GM19099 (cell line): Measurements from ENCODE around the gene C2CD5.

Experiments used
- POLR2A ChIP-seq: IDR thresholded peaks from 3 replicates; pipeline ENCODE4 v1.6.1; 2011; ENCODE audit warnings: low read depth; ENCODE audit not compliant: insufficient read length; ENCODE audit errors: extremely low read depth

Gene C2CD5

DNA sequence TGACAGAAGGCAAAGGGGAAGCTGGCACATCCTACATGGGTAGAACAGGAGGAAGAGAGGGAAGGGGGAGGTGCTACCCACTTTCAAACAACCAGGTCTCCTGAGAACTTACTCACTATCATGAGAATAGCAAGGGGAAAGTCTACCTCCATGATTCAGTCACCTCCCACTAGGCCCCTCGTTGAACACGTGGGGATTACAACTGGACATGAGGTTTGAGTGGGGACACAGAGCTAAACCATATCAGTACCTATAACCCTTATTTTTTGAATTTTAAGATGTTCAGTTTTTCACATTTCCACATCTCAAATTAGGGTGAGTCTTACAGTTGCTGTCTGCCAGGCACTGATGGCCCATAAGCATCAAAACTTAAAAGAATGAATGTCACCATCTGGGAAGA is 129.6 kb downstream of the C2CD5 start:
- TF ChIP-seq POLR2A = no peak

- TF ChIP-seq POLR2A = no peak
Observed at GRCh38 chr12:22413592-22413991, 130.8 kb downstream of the C2CD5 start.

- no peak for TF ChIP-seq POLR2A
Observed at GRCh38 chr12:22412581-22412980, 131.8 kb downstream of the C2CD5 start.

- no peak for TF ChIP-seq POLR2A
Observed at GRCh38 chr12:22410486-22410885, 133.9 kb downstream of the C2CD5 start.

- TF ChIP-seq POLR2A = no peak
Observed at GRCh38 chr12:22409377-22410164, 134.8 kb downstream of the C2CD5 start.

GRCh38 chr12:22408610-22409376 is 135.5 kb downstream of the C2CD5 start:
- no peak for TF ChIP-seq POLR2A

GRCh38 chr12:22407397-22407796 is 136.9 kb downstream of the C2CD5 start:
- no peak for TF ChIP-seq POLR2A

GRCh38 chr12:22406627-22407026 is 137.7 kb downstream of the C2CD5 start:
- TF ChIP-seq POLR2A = no peak

DNA sequence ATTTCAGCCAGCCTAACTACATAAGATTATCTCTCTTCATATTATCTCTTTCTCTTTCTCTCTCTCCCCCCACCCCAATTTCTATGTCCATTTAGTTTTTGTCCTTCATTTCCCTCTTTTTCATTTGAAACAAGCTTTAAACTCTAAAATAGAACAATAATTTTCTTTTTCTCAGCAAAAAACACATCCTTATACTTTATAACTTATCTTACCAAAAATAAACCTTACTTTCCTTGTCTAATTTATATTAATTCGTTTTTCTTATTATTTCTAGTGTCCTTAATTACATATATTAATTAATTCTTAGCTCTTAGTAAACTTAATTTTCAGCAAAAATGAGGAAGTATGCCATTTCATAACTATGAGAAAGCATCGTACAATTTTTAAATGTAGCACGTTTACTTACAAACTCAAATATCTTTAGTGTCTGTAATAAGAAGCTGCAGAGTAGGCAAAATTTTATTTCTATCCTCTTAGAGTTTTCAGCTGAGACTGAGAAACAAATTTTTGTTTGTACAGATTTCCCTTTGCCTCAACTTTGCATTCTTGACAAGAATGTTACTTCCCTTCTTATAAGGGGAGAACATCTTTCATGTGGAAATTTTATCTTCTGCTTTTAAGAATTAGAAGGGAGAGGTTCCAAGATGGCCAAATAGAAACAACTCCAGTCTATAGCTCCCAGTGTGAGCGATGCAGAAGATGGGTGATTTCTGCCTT is 144.7 kb downstream of the C2CD5 start:
- TF ChIP-seq POLR2A = no peak
